ENCODE data around the gene CLSTN2.

CLSTN2 gene

GRCh38 chr3:140397847-140398246 is 462.9 kb downstream of the CLSTN2 start:
- TF ChIP-seq CTCF (IDR thresholded peaks at IDR 0.05; ENCODE audit: low read depth, low read length) = no peak
- Histone ChIP-seq H3K9me3 (ENCODE audit: severe bottlenecking) (no peaks in the 10 kb centered on the region), H3K27ac (no peak overlapping the region), H3K36me3 (no peaks in the 10 kb centered on the region), H3K4me3 (ENCODE audit: low read depth, low read length) (no peak overlapping the region), H3K27me3 (ENCODE audit: insufficient read depth, low read depth, severe bottlenecking) (no peaks in the 10 kb centered on the region)
- no peak for DNase-seq

- no peak overlapping the region for H3K27ac ChIP-seq
- no peak overlapping the region for H3K4me3 ChIP-seq (ENCODE audit: low read depth, low read length)
- H3K9me3 ChIP-seq (ENCODE audit: severe bottlenecking) = no peaks in the 10 kb centered on the region
- no peaks in the 10 kb centered on the region for H3K36me3 ChIP-seq
- TF ChIP-seq CTCF (IDR thresholded peaks at IDR 0.05; ENCODE audit: low read depth, low read length) = no peak
- no peaks in the 10 kb centered on the region for H3K27me3 ChIP-seq (ENCODE audit: insufficient read depth, low read depth, severe bottlenecking)
- no peak for DNase-seq
These were observed 463.4 kb downstream of the CLSTN2 start for GRCh38 chr3:140398387-140398786.

- no peaks in the 10 kb centered on the region for H3K9me3 ChIP-seq (ENCODE audit: severe bottlenecking)
- no peak for TF ChIP-seq CTCF (IDR thresholded peaks at IDR 0.05; ENCODE audit: low read depth, low read length)
- no peak overlapping the region for H3K27ac ChIP-seq
- no peak overlapping the region for H3K4me3 ChIP-seq (ENCODE audit: low read depth, low read length)
- H3K27me3 ChIP-seq (ENCODE audit: insufficient read depth, low read depth, severe bottlenecking) = no peaks in the 10 kb centered on the region
- DNase-seq = no peak
- H3K36me3 ChIP-seq = no peaks in the 10 kb centered on the region
These were observed 464.9 kb downstream of the CLSTN2 start for GRCh38 chr3:140399871-140400270.

- no peak overlapping the region for H3K4me3 ChIP-seq (ENCODE audit: low read depth, low read length)
- H3K27me3 ChIP-seq (ENCODE audit: insufficient read depth, low read depth, severe bottlenecking) = no peaks in the 10 kb centered on the region
- TF ChIP-seq CTCF (IDR thresholded peaks at IDR 0.05; ENCODE audit: low read depth, low read length) = no peak
- no peaks in the 10 kb centered on the region for H3K36me3 ChIP-seq
- no peaks in the 10 kb centered on the region for H3K9me3 ChIP-seq (ENCODE audit: severe bottlenecking)
- no peak for DNase-seq
- H3K27ac ChIP-seq = no peak overlapping the region
These were observed 468.1 kb downstream of the CLSTN2 start for GRCh38 chr3:140403079-140403478.

GRCh38 chr3:140403608-140404007 is 468.6 kb downstream of the CLSTN2 start:
- no peak for TF ChIP-seq CTCF (IDR thresholded peaks at IDR 0.05; ENCODE audit: low read depth, low read length)
- Histone ChIP-seq H3K27ac (no peak overlapping the region), H3K36me3 (no peaks in the 10 kb centered on the region), H3K27me3 (ENCODE audit: insufficient read depth, low read depth, severe bottlenecking) (no peaks in the 10 kb centered on the region), H3K4me3 (ENCODE audit: low read depth, low read length) (no peak overlapping the region), H3K9me3 (ENCODE audit: severe bottlenecking) (no peaks in the 10 kb centered on the region)
- no peak for DNase-seq

GRCh38 chr3:140406655-140407054 is 471.7 kb downstream of the CLSTN2 start:
- no peak for DNase-seq
- Histone ChIP-seq H3K4me3 (ENCODE audit: low read depth, low read length) (no peak overlapping the region), H3K27me3 (ENCODE audit: insufficient read depth, low read depth, severe bottlenecking) (no peaks in the 10 kb centered on the region), H3K36me3 (no peaks in the 10 kb centered on the region), H3K9me3 (ENCODE audit: severe bottlenecking) (no peaks in the 10 kb centered on the region), H3K27ac (no peak overlapping the region)
- TF ChIP-seq CTCF (IDR thresholded peaks at IDR 0.05; ENCODE audit: low read depth, low read length) = no peak

Data from WERI-Rb-1 (cell line).